ENCODE results near the gene MRPL55. TPM values are rescaled to one million over a fixed set of nuclear protein-coding genes. Genes with fewer than 3 reads are reported as not detected.

MRPL55 gene
- polyA plus RNA-seq, 1 donor (not counting 4 experiments of a cell fraction or from before 2014, with no cell fraction given), result 28.4 TPM

DNA sequence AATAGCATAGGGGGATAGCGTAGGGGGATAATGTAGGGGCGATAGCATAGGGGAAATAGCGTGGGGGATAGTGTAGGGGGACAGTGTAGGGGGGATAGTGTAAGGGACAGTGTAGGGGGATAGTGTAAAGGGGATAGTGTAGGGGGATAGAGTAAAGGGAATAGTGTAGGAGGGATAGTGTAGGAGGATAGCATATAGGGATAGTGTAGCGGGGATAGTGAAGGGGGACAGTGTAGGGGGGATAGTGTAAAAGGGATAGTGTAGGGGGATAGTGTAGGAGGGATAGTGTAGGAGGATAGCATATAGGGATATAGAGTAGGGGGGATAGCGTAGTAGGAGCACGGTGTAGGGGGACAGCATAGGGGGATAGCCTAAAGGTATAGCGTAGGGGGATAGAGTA lies 40.7 kb downstream of the MRPL55 start:
- H3K4me3 ChIP-seq (ENCODE audit: control insufficient read depth in 2 of 3, extremely low read depth in 1 of 3, insufficient read depth in 2 of 3, low read depth in 1 of 3, low read length in 3 of 3), result no peak overlapping the region
- no peak for FAIRE-seq
- H3K79me2 ChIP-seq (ENCODE audit: control insufficient read depth, insufficient read depth, low read length), result no peaks in the 10 kb centered on the region

DNA sequence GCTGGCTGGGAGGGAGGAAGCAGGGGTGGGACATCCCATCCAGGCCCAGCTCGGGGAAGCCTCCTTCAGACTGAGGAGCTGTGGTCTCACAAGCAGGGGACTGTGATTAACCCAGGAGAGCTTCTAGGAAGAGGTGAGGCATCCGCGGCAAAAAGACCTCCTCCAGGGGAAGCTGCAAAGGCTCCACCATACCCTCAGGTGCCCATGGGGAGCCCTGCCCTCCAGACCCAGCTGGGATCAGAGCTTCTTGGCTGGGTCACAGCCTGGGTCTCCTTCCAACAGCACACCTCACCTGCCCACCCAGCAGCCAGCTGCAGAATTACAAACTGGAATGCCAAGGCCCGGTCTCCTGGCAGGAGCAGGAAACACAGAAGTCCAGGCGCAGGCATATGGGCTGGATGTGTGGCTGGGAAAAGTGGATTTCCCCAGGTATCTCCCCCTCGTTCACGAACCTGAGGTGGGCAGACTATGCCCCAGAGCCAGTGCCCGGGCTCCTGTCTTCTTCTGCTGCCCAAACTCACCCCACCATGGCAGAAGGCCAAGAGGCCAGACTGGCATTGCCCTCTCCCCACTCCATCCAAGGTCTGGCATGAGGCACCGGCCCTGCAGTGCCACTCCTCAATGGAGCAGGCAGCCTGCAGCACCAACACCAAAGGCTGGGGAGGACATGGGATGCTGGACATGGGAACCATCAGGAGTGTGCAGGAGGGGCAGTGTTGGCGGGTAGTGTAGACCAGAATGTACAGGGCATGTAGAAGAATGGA lies 42.0 kb downstream of the MRPL55 start:
- Histone ChIP-seq H3K9me1 (ENCODE audit: control insufficient read depth, extremely low read depth, insufficient read depth, low read length) (no peaks in the 10 kb centered on the region), H3K9me3 (ENCODE audit: control insufficient read depth, low read depth, low read length) (no peaks in the 10 kb centered on the region), H3K4me3 (ENCODE audit: control insufficient read depth in 2 of 3, extremely low read depth in 1 of 3, insufficient read depth in 2 of 3, low read depth in 1 of 3, low read length in 3 of 3) (no peak overlapping the region), H3K79me2 (ENCODE audit: control insufficient read depth, insufficient read depth, low read length) (no peaks in the 10 kb centered on the region), H4K20me1 (ENCODE audit: control insufficient read depth, extremely low read depth, insufficient read depth, low read length) (no peaks in the 10 kb centered on the region), H3K4me2 (ENCODE audit: control insufficient read depth, extremely low read depth, insufficient read depth, low read depth, low read length) (no peak overlapping the region), H2AFZ (ENCODE audit: control insufficient read depth, low read length) (no peak overlapping the region), H3K9ac (ENCODE audit: control insufficient read depth, extremely low read depth, insufficient read depth, low read length) (no peak overlapping the region), H3K27me3 (ENCODE audit: control insufficient read depth, extremely low read depth, insufficient read depth, low read length) (peaks cover 26% of the 10 kb centered on the region), H3K36me3 (ENCODE audit: control insufficient read depth in 2 of 2, extremely low read depth in 1 of 2, insufficient read depth in 2 of 2, low read length in 2 of 2) (no peaks in the 10 kb centered on the region), H3K27ac (ENCODE audit: control insufficient read depth, insufficient read depth, low read length) (no peak overlapping the region), H3K4me1 (ENCODE audit: control insufficient read depth, extremely low read depth, insufficient read depth, low read length) (no peaks in the 10 kb centered on the region)
- TF ChIP-seq EZH2 (IDR thresholded peaks at IDR 0.05; ENCODE audit: low read length), result peak; percentile 39
- TF ChIP-seq, protein P1, sequence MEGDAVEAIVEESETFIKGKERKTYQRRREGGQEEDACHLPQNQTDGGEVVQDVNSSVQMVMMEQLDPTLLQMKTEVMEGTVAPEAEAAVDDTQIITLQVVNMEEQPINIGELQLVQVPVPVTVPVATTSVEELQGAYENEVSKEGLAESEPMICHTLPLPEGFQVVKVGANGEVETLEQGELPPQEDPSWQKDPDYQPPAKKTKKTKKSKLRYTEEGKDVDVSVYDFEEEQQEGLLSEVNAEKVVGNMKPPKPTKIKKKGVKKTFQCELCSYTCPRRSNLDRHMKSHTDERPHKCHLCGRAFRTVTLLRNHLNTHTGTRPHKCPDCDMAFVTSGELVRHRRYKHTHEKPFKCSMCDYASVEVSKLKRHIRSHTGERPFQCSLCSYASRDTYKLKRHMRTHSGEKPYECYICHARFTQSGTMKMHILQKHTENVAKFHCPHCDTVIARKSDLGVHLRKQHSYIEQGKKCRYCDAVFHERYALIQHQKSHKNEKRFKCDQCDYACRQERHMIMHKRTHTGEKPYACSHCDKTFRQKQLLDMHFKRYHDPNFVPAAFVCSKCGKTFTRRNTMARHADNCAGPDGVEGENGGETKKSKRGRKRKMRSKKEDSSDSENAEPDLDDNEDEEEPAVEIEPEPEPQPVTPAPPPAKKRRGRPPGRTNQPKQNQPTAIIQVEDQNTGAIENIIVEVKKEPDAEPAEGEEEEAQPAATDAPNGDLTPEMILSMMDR (optimal IDR thresholded peaks at IDR 0.05 in 1 of 3, IDR thresholded peaks at IDR 0.05 in 1 of 3, conservative IDR thresholded peaks at IDR 0.05 in 1 of 3; ENCODE audit: extremely low read depth in 1 of 3, insufficient read depth in 2 of 3, low read length in 3 of 3), result no peak
- FAIRE-seq (no peak), DNase-seq (ENCODE audit: low read depth, low spot score) (no peak)
- dilution Hi-C loops (cut with MboI; ENCODE audit: extremely low pct_ligation_motif_present, low sequenced_read_pairs), result no loop called here

More for the DNA sequence above, 40.7 kb downstream of the MRPL55 start:
- Histone ChIP-seq H3K9me1 (ENCODE audit: control insufficient read depth, extremely low read depth, insufficient read depth, low read length) (no peaks in the 10 kb centered on the region), H3K4me2 (ENCODE audit: control insufficient read depth, extremely low read depth, insufficient read depth, low read depth, low read length) (no peak overlapping the region), H2AFZ (ENCODE audit: control insufficient read depth, low read length) (no peak overlapping the region), H3K27ac (ENCODE audit: control insufficient read depth, insufficient read depth, low read length) (no peak overlapping the region), H3K36me3 (ENCODE audit: control insufficient read depth in 2 of 2, extremely low read depth in 1 of 2, insufficient read depth in 2 of 2, low read length in 2 of 2) (no peaks in the 10 kb centered on the region), H3K27me3 (ENCODE audit: control insufficient read depth, extremely low read depth, insufficient read depth, low read length) (peaks cover 24% of the 10 kb centered on the region), H4K20me1 (ENCODE audit: control insufficient read depth, extremely low read depth, insufficient read depth, low read length) (no peaks in the 10 kb centered on the region), H3K9me3 (ENCODE audit: control insufficient read depth, low read depth, low read length) (no peaks in the 10 kb centered on the region), H3K9ac (ENCODE audit: control insufficient read depth, extremely low read depth, insufficient read depth, low read length) (no peak overlapping the region), H3K4me1 (ENCODE audit: control insufficient read depth, extremely low read depth, insufficient read depth, low read length) (no peaks in the 10 kb centered on the region)
- TF ChIP-seq EZH2 (IDR thresholded peaks at IDR 0.05; ENCODE audit: low read length), result no peak
- TF ChIP-seq, protein P1 (optimal IDR thresholded peaks at IDR 0.05 in 1 of 3, IDR thresholded peaks at IDR 0.05 in 1 of 3, conservative IDR thresholded peaks at IDR 0.05 in 1 of 3; ENCODE audit: extremely low read depth in 1 of 3, insufficient read depth in 2 of 3, low read length in 3 of 3), result no peak
- dilution Hi-C loops (cut with MboI; ENCODE audit: extremely low pct_ligation_motif_present, low sequenced_read_pairs), result no loop called here
- DNase-seq (ENCODE audit: low read depth, low spot score), result no peak

All from keratinocyte (primary cell).